HL-60 (cell line): ENCODE results near the gene DHX34.
A peak's percentile ranks its signal among the peaks of the same experiment; 100 is the strongest.

Source experiments
- DNase-seq, 2 experiments: peaks; one replicate each; pipeline ENCODE4 v3.0.0-alpha.2; 2010 to 2020; ENCODE audit warnings: low read depth in 1 of 2, low spot score in 1 of 2
- H3K27ac ChIP-seq: fragments of 250-450 bp; sonication (Bioruptor Pico); replicated peaks from 2 replicates; pipeline ENCODE4 v1.5.1; 2020; ENCODE audit warnings: mild to moderate bottlenecking, moderate library complexity
- H3K27me3 ChIP-seq: fragments of 250-450 bp; sonication (Bioruptor Pico); 2 replicates; pipeline ENCODE4 v1.5.1; 2021; ENCODE audit warnings: mild to moderate bottlenecking, moderate library complexity; ENCODE audit not compliant: insufficient read depth, poor library complexity, severe bottlenecking
- H3K4me3 ChIP-seq: replicated peaks from 2 replicates; pipeline ENCODE4 v1.5.1; 2011; ENCODE audit warnings: mild to moderate bottlenecking, control low read depth, low read length; ENCODE audit not compliant: insufficient read depth
- GABPA ChIP-seq: IDR thresholded peaks from 2 replicates; pipeline ENCODE4 v1.6.1; 2012; ENCODE audit warnings: low read depth
- POLR2AphosphoS5 ChIP-seq: IDR thresholded peaks from 2 replicates; pipeline ENCODE4 v1.6.1; 2012; ENCODE audit warnings: low read depth
- SPI1 ChIP-seq: IDR thresholded peaks from 2 replicates; pipeline ENCODE4 v1.6.1; 2012; ENCODE audit warnings: low read depth, mild to moderate bottlenecking, borderline replicate concordance
- TF ChIP-seq, protein P1 (sequence below): IDR thresholded peaks from 2 replicates; pipeline ENCODE4 v1.6.1; 2012; ENCODE audit warnings: low read depth; ENCODE audit not compliant: insufficient replicate concordance
- TF ChIP-seq, protein P2 (sequence below): IDR thresholded peaks from one replicate; pipeline ENCODE4 v1.5.1; 2011; ENCODE audit warnings: low read length, control low read depth, inconsistent platforms; ENCODE audit not compliant: insufficient read depth

Gene DHX34

DNA sequence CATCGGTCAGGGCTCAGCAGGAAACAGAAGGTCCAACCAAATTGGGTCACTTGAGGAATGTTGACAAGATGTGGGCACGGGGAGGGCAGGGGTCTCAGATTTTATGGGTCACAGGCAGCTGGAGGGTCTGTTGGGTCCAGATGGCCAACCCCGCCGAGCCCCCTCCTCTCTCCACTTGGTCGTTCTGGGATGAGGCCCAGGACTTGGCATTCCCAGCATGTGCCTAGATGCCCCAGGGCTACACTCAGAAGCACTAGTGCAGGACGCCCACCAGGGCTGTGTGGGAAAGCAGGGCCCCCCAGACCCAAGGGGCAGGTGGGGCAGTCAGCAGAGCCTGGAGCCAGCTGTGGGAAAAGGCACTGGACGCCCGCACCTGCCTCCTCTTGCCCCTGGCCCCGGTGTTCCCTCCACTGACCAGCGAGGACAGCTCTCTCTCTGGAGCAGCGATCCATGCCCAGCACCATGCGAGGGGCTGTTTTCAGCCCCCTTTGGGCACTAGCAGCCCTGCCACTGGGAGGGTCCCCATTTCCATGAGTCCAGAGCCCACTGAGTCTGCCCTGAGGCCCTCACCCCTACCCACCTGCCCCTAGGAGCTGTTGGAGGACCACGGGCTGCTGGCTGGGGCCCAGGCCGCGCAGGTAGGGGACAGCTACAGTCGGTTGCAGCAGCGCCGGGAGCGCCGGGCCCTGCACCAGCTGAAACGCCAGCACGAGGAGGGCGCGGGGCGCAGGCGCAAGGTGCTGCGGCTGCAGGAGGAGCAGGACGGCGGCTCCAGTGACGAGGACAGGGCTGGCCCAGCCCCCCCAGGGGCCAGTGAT, 26.0 kb downstream of the DHX34 start:
- Histone ChIP-seq H3K27me3 (no peaks in the 10 kb centered on the region), H3K4me3 (no peak overlapping the region), H3K27ac (no peak overlapping the region)
- no peak for DNase-seq
- TF ChIP-seq POLR2AphosphoS5 = no peak
- TF ChIP-seq, protein P1, sequence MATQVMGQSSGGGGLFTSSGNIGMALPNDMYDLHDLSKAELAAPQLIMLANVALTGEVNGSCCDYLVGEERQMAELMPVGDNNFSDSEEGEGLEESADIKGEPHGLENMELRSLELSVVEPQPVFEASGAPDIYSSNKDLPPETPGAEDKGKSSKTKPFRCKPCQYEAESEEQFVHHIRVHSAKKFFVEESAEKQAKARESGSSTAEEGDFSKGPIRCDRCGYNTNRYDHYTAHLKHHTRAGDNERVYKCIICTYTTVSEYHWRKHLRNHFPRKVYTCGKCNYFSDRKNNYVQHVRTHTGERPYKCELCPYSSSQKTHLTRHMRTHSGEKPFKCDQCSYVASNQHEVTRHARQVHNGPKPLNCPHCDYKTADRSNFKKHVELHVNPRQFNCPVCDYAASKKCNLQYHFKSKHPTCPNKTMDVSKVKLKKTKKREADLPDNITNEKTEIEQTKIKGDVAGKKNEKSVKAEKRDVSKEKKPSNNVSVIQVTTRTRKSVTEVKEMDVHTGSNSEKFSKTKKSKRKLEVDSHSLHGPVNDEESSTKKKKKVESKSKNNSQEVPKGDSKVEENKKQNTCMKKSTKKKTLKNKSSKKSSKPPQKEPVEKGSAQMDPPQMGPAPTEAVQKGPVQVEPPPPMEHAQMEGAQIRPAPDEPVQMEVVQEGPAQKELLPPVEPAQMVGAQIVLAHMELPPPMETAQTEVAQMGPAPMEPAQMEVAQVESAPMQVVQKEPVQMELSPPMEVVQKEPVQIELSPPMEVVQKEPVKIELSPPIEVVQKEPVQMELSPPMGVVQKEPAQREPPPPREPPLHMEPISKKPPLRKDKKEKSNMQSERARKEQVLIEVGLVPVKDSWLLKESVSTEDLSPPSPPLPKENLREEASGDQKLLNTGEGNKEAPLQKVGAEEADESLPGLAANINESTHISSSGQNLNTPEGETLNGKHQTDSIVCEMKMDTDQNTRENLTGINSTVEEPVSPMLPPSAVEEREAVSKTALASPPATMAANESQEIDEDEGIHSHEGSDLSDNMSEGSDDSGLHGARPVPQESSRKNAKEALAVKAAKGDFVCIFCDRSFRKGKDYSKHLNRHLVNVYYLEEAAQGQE = no peak
- no peak for TF ChIP-seq GABPA
- TF ChIP-seq, protein P2, sequence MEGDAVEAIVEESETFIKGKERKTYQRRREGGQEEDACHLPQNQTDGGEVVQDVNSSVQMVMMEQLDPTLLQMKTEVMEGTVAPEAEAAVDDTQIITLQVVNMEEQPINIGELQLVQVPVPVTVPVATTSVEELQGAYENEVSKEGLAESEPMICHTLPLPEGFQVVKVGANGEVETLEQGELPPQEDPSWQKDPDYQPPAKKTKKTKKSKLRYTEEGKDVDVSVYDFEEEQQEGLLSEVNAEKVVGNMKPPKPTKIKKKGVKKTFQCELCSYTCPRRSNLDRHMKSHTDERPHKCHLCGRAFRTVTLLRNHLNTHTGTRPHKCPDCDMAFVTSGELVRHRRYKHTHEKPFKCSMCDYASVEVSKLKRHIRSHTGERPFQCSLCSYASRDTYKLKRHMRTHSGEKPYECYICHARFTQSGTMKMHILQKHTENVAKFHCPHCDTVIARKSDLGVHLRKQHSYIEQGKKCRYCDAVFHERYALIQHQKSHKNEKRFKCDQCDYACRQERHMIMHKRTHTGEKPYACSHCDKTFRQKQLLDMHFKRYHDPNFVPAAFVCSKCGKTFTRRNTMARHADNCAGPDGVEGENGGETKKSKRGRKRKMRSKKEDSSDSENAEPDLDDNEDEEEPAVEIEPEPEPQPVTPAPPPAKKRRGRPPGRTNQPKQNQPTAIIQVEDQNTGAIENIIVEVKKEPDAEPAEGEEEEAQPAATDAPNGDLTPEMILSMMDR = no peak

DNA sequence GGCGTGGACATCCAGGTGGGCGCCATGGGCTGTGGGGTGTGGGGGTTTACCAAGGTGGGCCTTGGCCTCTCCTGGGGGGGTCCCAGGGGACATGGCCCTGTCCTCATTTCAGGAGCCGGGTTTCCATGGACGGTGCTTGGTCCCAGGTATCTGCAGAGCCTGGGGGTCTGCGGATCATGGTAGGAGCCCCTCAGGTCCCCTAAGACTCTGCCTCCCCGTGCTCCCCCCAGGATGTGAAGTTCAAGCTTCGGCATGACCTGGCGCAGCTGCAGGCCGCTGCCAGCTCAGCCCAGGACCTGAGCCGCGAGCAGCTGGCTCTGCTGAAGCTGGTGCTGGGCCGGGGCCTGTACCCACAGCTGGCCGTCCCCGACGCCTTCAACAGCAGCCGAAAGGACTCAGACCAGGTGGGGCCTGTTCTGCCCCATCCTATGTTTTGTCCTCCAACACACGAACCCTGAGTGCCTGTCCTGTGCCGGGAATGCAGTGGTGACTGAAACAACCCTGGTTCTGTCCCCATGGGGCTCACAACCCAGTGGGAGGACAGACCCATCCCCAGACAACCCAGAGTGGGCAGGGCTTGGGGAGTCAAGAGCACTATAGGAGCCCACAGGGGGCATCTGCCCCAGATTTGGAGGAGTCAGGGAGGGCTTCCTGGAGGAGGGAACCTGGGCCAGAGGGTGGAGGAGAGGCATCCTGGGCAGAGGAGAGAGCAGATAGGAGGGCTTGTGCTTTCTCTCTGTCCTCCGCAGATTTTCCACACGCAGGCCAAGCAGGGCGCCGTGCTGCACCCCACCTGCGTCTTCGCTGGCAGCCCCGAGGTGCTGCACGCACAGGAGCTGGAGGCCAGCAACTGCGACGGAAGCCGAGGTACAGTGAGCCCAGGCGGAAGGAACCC, 26.8 kb downstream of the DHX34 start:
- TF ChIP-seq GABPA = no peak
- no peak for TF ChIP-seq SPI1
- TF ChIP-seq POLR2AphosphoS5 = no peak
- TF ChIP-seq, protein P2 = no peak
- TF ChIP-seq, protein P1 = no peak
- H3K27ac ChIP-seq = peak overlapping the region; percentile 56

DNA sequence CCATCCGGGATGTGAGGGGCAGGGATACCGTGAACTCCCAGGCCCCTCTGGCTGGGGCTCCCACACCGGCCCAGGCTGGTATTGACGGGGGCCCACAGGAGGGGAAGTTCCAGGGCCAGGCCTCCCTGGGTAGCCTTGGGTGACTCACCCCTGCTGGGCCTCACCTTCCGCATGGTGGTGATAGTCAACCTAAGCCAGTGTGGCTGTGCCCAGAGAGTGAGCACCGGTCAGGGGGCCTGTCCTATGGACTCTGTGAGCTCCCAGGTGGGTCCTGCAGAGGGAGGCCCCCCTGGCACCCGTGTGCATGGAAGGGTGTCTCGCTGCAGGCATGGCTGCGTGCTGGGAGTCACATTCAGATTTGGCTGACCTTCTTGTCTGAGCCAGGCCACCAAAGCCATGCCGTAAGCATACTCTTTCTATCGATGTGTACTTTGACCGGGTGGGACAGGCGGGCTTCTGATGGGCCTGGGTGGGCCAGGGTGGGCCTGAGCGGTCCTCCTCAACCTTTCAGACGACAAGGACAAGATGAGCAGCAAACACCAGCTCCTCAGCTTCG, 27.6 kb downstream of the DHX34 start:
- DNase-seq = peak in 1 of 2 experiments; percentile 59
- Histone ChIP-seq H3K27ac (peak overlapping the region; percentile 56), H3K4me3 (no peak overlapping the region), H3K27me3 (no peaks in the 10 kb centered on the region)
- TF ChIP-seq SPI1 (peak; percentile 23; the same call in 1 of the 2 replicates), GABPA (no peak)

More for the DNA sequence above, 26.8 kb downstream of the DHX34 start:
- no peak for DNase-seq
- Histone ChIP-seq H3K27me3 (no peaks in the 10 kb centered on the region), H3K4me3 (no peak overlapping the region)

DNA sequence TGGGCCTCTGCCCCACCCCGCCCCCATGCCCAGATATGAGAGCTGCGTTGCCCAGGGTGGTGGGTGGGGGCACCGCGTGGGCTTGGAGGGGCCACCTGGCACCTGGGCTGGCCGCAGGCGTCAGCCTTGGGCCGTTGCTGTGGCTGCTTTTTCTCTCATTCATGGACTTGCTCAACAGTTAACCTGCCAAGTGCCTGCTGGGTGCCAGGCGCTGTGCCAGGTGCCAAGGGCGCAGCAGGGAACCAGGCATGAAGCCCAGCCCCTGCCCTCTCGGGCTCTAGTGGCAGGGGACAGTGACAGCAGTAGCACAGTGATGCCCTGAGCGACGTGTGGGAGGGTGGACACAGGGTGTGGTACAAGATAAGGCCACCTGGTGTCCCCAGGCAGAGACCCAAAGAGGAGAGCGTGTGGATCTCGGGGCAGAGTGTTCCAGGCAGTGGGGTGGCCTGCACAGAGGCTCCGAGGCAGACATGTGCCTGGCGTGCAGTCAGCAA, 28.1 kb downstream of the DHX34 start:
- DNase-seq = no peak

More for the DNA sequence above, 28.1 kb downstream of the DHX34 start:
- Histone ChIP-seq H3K27ac (peak overlapping the region; percentile 19; the same call in 1 of the 2 replicates), H3K27me3 (no peaks in the 10 kb centered on the region), H3K4me3 (no peak overlapping the region)
- TF ChIP-seq, protein P2 = no peak
- TF ChIP-seq, protein P1 = no peak
- TF ChIP-seq SPI1 = no peak
- no peak for TF ChIP-seq GABPA
- no peak for TF ChIP-seq POLR2AphosphoS5
